Activated naive CD4-positive, alpha-beta T cell treated with anti-CD3 and anti-CD28 coated beads, Interleukin-2, amount 10 ng/mL, durations not matched to agents 7 days and 5 days (primary cell): ENCODE measurements around the gene KIF1B.

Source experiments
- CTCF ChIA-PET: fragments of 350-600 bp; sonication (Branson Sonifier 250); formaldehyde crosslinking; loops from one replicate; lab custom pipeline; 2021; ENCODE audit warnings: antibody characterized with exemption; lab: Charles Lee
- DNase-seq: peaks from one replicate; pipeline ENCODE4 v3.0.0-alpha.2; 2020
- H3K27ac Mint-ChIP-seq: one replicate; pipeline ENCODE4 v1.8.0; 2021; ENCODE audit warnings: mild to moderate bottlenecking, moderate library complexity, mixed read lengths
- H3K27me3 Mint-ChIP-seq: one replicate; pipeline ENCODE4 v1.8.0; 2021; ENCODE audit warnings: mild to moderate bottlenecking, mixed read lengths
- H3K36me3 Mint-ChIP-seq: one replicate; pipeline ENCODE4 v1.8.0; 2021; ENCODE audit warnings: mixed read lengths
- H3K4me1 Mint-ChIP-seq: one replicate; pipeline ENCODE4 v1.8.0; 2021; ENCODE audit warnings: mixed read lengths
- H3K4me3 Mint-ChIP-seq: one replicate; pipeline ENCODE4 v1.8.0; 2021; ENCODE audit warnings: mild to moderate bottlenecking, moderate library complexity, mixed read lengths
- H3K9me3 Mint-ChIP-seq: one replicate; pipeline ENCODE4 v1.8.0; 2021; ENCODE audit warnings: mixed read lengths

KIF1B gene

GRCh38 chr1:10288029-10288615 lies 77.8 kb downstream of the KIF1B start:
- Mint-ChIP-seq H3K4me3 (no peak overlapping the region), H3K27ac (no peak overlapping the region), H3K36me3 (peaks cover 2% of the 10 kb centered on the region), H3K9me3 (no peaks in the 10 kb centered on the region), H3K27me3 (no peaks in the 10 kb centered on the region), H3K4me1 (peaks cover 6% of the 10 kb centered on the region)
- CTCF ChIA-PET: no interaction called here
- DNase-seq: no peak

GRCh38 chr1:10291705-10292104 lies 81.3 kb downstream of the KIF1B start:
- Mint-ChIP-seq H3K27me3 (no peaks in the 10 kb centered on the region), H3K27ac (no peak overlapping the region), H3K9me3 (no peaks in the 10 kb centered on the region), H3K36me3 (peaks cover 6% of the 10 kb centered on the region), H3K4me1 (no peaks in the 10 kb centered on the region), H3K4me3 (no peak overlapping the region)
- DNase-seq: no peak
- CTCF ChIA-PET: no interaction called here

DNA sequence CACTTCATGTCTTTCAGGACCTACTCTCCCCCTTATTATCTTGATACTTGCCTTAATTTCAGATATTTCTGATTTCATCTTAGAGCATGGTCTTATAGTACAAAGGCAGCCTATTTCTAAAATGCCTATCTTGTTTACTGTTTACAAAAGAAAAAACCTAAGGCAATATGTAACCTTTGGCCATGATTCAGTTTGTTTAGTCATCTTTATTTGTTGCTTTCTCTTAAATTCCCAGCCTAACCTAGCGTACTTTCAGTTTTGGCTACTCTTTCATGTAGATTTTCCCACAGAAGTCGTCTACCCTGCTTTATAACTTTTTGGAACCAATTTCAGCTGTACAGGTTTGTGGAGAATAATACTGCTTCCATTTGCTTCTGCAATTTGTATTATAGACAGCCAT lies 81.8 kb downstream of the KIF1B start:
- Mint-ChIP-seq H3K4me1 (no peaks in the 10 kb centered on the region), H3K36me3 (peaks cover 6% of the 10 kb centered on the region), H3K27me3 (no peaks in the 10 kb centered on the region), H3K9me3 (no peaks in the 10 kb centered on the region), H3K4me3 (no peak overlapping the region), H3K27ac (no peak overlapping the region)
- CTCF ChIA-PET: interaction anchor here (0.6 kb wide), 1 partner anchor 42 kb away, joined by 3 read pairs; no protein-coding TSS in a partner anchor
- no peak for DNase-seq

- Mint-ChIP-seq H3K9me3 (no peaks in the 10 kb centered on the region), H3K27ac (no peak overlapping the region), H3K4me1 (peaks cover 3% of the 10 kb centered on the region), H3K4me3 (no peak overlapping the region), H3K36me3 (peaks cover 11% of the 10 kb centered on the region), H3K27me3 (no peaks in the 10 kb centered on the region)
- DNase-seq: no peak
- CTCF ChIA-PET: no interaction called here
These were observed 85.2 kb downstream of the KIF1B start for GRCh38 chr1:10295481-10296085.

DNA sequence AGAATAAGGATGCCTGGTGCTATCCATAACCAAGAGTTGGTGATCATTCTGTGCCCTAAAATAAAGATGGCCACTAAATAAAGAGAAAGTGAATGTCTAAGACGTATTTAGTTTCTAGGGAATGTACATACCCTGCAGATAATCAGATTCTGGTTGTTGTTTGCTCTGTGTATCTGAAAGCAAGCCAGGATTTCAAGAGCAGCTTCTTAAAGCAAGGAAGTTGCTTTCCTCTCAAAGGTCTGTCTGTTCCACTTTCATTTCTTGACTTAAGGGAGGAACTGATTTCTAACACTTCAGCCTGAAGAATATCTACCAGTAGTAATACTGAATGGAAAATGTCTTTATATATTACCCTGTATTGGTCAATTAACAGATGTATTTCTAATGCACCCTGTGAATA lies 88.8 kb downstream of the KIF1B start:
- no peaks in the 10 kb centered on the region for H3K9me3 Mint-ChIP-seq
- no peak overlapping the region for H3K27ac Mint-ChIP-seq
- no peak overlapping the region for H3K4me3 Mint-ChIP-seq
- CTCF ChIA-PET: no interaction called here
- H3K4me1 Mint-ChIP-seq: peaks cover 3% of the 10 kb centered on the region
- DNase-seq: no peak
- no peaks in the 10 kb centered on the region for H3K27me3 Mint-ChIP-seq
- H3K36me3 Mint-ChIP-seq: peaks cover 20% of the 10 kb centered on the region

DNA sequence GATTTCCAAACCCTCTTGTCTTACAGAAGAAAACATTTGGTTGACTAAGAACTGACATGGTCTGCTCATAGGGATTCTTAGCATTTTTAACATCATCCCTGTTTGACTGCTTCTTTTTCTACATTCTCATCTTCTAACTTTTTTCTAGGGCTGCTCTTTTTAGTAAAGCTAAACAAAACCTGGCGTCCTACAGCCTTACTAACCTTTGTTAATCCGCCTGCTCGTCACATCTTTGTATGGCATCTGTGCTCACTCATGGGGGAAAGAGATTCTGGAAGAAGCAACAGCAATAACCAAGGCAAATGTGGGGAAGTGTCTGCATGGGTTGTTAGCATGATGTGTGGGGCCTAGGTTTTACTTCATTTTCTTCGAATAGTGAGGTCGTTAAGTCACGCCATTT lies 92.0 kb downstream of the KIF1B start:
- CTCF ChIA-PET: no interaction called here
- no peaks in the 10 kb centered on the region for H3K27me3 Mint-ChIP-seq
- H3K27ac Mint-ChIP-seq: no peak overlapping the region
- peaks cover 12% of the 10 kb centered on the region for H3K36me3 Mint-ChIP-seq
- H3K9me3 Mint-ChIP-seq: no peaks in the 10 kb centered on the region
- no peak for DNase-seq
- H3K4me1 Mint-ChIP-seq: peaks cover 3% of the 10 kb centered on the region
- H3K4me3 Mint-ChIP-seq: no peak overlapping the region

DNA sequence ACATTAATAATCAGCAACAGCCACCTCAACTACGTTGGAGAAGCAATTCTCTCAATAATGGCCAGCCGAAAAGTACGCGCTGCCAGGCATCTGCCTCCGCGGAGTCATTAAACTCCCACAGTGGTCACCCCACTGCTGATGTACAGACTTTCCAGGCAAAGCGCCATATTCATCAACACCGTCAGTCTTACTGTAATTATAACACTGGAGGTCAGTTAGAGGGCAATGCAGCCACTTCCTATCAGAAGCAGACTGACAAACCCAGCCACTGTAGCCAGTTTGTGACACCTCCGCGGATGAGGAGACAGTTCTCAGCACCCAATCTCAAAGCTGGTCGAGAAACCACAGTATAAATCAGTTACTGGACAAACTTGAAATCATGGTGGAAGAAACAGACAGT lies 93.9 kb downstream of the KIF1B start:
- CTCF ChIA-PET: no interaction called here
- H3K27me3 Mint-ChIP-seq: no peaks in the 10 kb centered on the region
- no peak overlapping the region for H3K4me3 Mint-ChIP-seq
- no peak overlapping the region for H3K27ac Mint-ChIP-seq
- H3K4me1 Mint-ChIP-seq: peaks cover 8% of the 10 kb centered on the region
- H3K36me3 Mint-ChIP-seq: peaks cover 9% of the 10 kb centered on the region
- H3K9me3 Mint-ChIP-seq: no peaks in the 10 kb centered on the region
- DNase-seq: no peak

DNA sequence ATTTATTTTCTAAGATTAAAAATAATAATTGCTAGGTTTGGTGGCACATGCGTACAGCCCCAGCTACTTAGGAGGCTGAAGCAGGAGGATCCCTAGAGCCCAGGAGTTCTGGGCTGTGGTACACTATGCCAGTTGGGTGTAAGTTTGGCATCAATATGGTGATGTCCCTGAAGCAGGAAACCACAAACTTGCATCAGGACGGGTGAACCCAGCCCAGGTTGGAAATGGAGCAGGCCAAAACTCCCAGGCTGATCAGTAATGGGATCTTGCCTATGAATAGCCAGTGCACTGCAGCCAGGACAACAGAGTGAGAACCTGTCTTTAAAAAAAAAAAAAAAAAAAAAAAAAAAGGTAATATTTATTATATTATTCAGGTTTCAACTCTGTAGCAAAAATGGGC lies 96.1 kb downstream of the KIF1B start:
- H3K9me3 Mint-ChIP-seq: no peaks in the 10 kb centered on the region
- H3K4me1 Mint-ChIP-seq: peaks cover 8% of the 10 kb centered on the region
- CTCF ChIA-PET: interaction anchor here (1.5 kb wide), 1 partner anchor 97 kb away, joined by 3 read pairs; no protein-coding TSS in a partner anchor

GRCh38 chr1:10308001-10308400 lies 97.6 kb downstream of the KIF1B start:
- peak; percentile 24 for DNase-seq
- Mint-ChIP-seq H3K4me1 (peaks cover 8% of the 10 kb centered on the region), H3K4me3 (no peak overlapping the region), H3K9me3 (no peaks in the 10 kb centered on the region), H3K27me3 (no peaks in the 10 kb centered on the region), H3K36me3 (peaks cover 8% of the 10 kb centered on the region), H3K27ac (no peak overlapping the region)
- CTCF ChIA-PET: no interaction called here

More for the DNA sequence above, 96.1 kb downstream of the KIF1B start:
- Mint-ChIP-seq H3K4me3 (no peak overlapping the region), H3K27me3 (no peaks in the 10 kb centered on the region), H3K36me3 (peaks cover 9% of the 10 kb centered on the region), H3K27ac (no peak overlapping the region)
- no peak for DNase-seq

DNA sequence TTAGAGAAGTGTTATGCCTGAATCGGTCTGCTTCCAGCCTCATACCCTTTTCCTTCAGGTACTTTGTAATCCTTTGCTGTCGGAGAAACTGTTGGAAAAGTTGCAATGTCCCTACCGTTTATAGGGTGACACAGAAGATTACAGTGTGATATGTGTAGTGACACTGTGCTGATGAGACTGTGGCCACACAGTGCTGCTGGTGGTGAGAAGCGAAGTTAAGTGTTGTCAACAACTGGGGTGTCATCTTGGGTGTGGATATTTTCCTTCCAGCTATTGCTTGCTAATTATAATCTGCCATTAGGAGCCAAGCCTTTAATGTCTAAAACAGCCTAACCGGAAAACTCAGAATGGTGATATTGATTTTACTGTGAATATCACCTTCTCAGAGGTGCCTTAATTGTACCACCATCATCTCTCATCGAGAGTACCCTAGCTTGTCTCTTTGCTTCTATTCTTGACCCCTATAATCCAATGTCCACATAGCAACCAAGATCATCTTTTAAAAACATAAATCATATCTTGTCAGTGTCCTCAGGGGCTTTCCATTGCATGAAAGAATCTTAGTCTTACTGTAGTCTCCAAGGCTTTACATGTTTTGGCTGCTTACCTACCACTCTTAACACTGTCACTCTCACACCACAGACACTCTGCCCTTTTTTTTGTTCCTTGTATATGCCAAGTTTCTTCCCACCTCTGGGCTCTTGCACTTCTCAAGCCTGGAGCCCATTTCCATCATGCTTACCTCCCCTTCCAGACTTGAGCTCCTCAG lies 99.1 kb downstream of the KIF1B start:
- H3K4me1 Mint-ChIP-seq: peaks cover 8% of the 10 kb centered on the region
- H3K27ac Mint-ChIP-seq: peak overlapping the region; percentile 24
- no peaks in the 10 kb centered on the region for H3K36me3 Mint-ChIP-seq
- H3K9me3 Mint-ChIP-seq: no peaks in the 10 kb centered on the region
- H3K27me3 Mint-ChIP-seq: no peaks in the 10 kb centered on the region
- H3K4me3 Mint-ChIP-seq: no peak overlapping the region
- CTCF ChIA-PET: no interaction called here
- no peak for DNase-seq

DNA sequence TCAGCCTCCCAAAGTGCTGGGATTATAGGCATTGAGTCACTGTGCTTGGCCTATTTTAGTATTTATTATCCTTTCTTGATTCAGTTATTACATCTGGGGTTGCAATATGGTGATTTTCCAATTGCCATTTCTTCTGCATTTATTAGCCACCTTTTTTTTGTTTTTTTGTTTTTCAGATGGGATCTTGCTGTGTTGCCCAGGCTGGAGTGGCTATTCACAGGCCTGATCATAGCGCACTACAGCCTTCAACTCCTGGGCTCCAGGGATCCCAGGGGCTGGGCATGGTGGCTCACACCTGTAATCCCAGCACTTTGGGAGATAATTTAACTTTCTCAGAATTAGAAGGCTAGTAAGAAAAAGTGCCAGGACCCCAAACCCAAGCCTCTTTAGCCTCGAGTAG lies 106.4 kb downstream of the KIF1B start:
- no peaks in the 10 kb centered on the region for H3K9me3 Mint-ChIP-seq
- no peak overlapping the region for H3K27ac Mint-ChIP-seq
- CTCF ChIA-PET: no interaction called here
- H3K4me1 Mint-ChIP-seq: no peaks in the 10 kb centered on the region
- DNase-seq: no peak
- no peaks in the 10 kb centered on the region for H3K27me3 Mint-ChIP-seq
- H3K36me3 Mint-ChIP-seq: no peaks in the 10 kb centered on the region
- no peak overlapping the region for H3K4me3 Mint-ChIP-seq

- H3K4me1 Mint-ChIP-seq: no peaks in the 10 kb centered on the region
- no peak overlapping the region for H3K4me3 Mint-ChIP-seq
- no peaks in the 10 kb centered on the region for H3K9me3 Mint-ChIP-seq
- DNase-seq: no peak
- CTCF ChIA-PET: no interaction called here
- no peaks in the 10 kb centered on the region for H3K36me3 Mint-ChIP-seq
- H3K27me3 Mint-ChIP-seq: no peaks in the 10 kb centered on the region
- H3K27ac Mint-ChIP-seq: no peak overlapping the region
These were observed 109.4 kb downstream of the KIF1B start for GRCh38 chr1:10319750-10320149.

GRCh38 chr1:10320336-10320735 lies 110.0 kb downstream of the KIF1B start:
- no peaks in the 10 kb centered on the region for H3K27me3 Mint-ChIP-seq
- no peak overlapping the region for H3K27ac Mint-ChIP-seq
- no peaks in the 10 kb centered on the region for H3K9me3 Mint-ChIP-seq
- no peak for DNase-seq
- CTCF ChIA-PET: no interaction called here
- no peaks in the 10 kb centered on the region for H3K4me1 Mint-ChIP-seq
- no peaks in the 10 kb centered on the region for H3K36me3 Mint-ChIP-seq
- H3K4me3 Mint-ChIP-seq: no peak overlapping the region

DNA sequence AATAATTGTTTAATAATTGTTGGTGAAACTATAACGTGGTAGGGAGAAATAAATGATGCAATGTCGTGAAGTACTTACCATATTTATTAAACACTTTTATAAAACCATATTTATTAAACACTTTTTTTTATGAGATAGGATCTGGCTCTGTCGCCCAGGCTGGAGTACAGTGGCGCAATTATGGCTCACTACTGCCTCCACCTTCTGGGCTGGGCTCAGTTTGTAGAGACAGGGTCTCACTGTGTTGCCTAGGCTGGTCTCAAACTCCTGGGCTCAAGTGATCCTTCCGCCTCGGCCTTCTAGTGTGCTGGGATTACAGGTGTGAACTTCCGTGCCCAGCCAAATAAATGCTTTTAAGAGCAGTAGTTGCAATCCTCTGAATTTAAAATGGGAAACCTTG lies 112.5 kb downstream of the KIF1B start:
- CTCF ChIA-PET: no interaction called here
- no peaks in the 10 kb centered on the region for H3K4me1 Mint-ChIP-seq
- no peak for DNase-seq
- H3K27me3 Mint-ChIP-seq: no peaks in the 10 kb centered on the region
- no peaks in the 10 kb centered on the region for H3K9me3 Mint-ChIP-seq
- H3K27ac Mint-ChIP-seq: no peak overlapping the region
- peaks cover 2% of the 10 kb centered on the region for H3K36me3 Mint-ChIP-seq
- no peak overlapping the region for H3K4me3 Mint-ChIP-seq

DNA sequence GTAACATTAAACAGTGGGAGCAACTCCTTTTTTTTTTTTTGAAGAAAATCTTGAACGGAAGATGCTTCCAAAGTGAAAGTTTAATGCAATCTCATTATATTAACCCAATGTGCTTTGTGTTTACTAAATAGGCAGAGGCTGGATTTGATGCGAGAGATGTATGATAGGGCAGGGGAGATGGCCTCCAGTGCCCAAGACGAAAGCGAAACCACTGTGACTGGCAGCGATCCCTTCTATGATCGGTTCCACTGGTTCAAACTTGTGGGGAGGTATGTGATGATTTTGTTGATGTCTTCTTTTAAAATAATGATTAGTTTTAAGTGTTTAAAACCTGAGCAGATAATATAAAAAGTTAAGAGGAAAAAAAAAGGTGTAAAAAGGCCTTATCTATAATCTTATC lies 114.3 kb downstream of the KIF1B start:
- no peaks in the 10 kb centered on the region for H3K27me3 Mint-ChIP-seq
- peak overlapping the region; percentile 3 for H3K27ac Mint-ChIP-seq
- H3K36me3 Mint-ChIP-seq: peaks cover 2% of the 10 kb centered on the region

More for the DNA sequence above, 114.3 kb downstream of the KIF1B start:
- H3K4me3 Mint-ChIP-seq: no peak overlapping the region
- CTCF ChIA-PET: no interaction called here
- H3K4me1 Mint-ChIP-seq: no peaks in the 10 kb centered on the region
- no peaks in the 10 kb centered on the region for H3K9me3 Mint-ChIP-seq
- no peak for DNase-seq
